GM23248 (cell line): ENCODE data around the gene DMRT1.

Source experiments
- EZH2 ChIP-seq: fragments of 200-600 bp; sonication (generic); IDR thresholded peaks from 2 replicates; pipeline ENCODE4 v1.6.1; 2018; ENCODE audit warnings: antibody characterized with exemption, mild to moderate bottlenecking; ENCODE audit not compliant: insufficient read depth, poor library complexity, severe bottlenecking
- EZH2phosphoT487 ChIP-seq: fragments of 200-600 bp; sonication (generic); IDR thresholded peaks from 2 replicates; pipeline ENCODE4 v1.6.1; 2018; ENCODE audit warnings: antibody characterized with exemption, moderate library complexity, mild to moderate bottlenecking, low read depth; ENCODE audit not compliant: insufficient read depth

- TF ChIP-seq EZH2phosphoT487, result no peak
- TF ChIP-seq EZH2, result no peak
Observed at GRCh38 chr9:883011-883410, 41.5 kb downstream of the DMRT1 start.
